ENCODE data around the gene CRYBG3.
A peak's percentile ranks its signal among the peaks of the same experiment; 100 is the strongest.

CRYBG3 gene

GRCh38 chr3:97974996-97975395 lies 153.2 kb downstream of the CRYBG3 start:
- no peak for DNase-seq

DNA sequence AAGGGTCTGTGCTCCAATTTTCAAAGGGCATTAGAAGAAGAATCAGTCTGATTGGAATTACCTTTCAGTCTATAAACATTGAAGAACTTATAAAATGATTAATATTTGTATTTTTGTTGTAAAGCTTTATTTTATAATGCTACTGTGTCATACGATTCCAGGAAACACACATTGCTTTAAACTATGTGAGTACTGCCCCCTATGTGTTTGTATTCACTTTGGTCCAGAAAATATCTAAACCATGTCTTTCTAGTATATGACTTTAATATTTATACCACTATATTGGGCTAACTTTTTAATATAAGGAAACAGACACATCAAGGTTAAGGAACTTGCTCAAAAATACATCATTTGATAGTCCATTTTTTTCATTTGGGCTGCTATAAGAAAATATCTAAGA lies 153.7 kb downstream of the CRYBG3 start:
- DNase-seq: no peak

DNA sequence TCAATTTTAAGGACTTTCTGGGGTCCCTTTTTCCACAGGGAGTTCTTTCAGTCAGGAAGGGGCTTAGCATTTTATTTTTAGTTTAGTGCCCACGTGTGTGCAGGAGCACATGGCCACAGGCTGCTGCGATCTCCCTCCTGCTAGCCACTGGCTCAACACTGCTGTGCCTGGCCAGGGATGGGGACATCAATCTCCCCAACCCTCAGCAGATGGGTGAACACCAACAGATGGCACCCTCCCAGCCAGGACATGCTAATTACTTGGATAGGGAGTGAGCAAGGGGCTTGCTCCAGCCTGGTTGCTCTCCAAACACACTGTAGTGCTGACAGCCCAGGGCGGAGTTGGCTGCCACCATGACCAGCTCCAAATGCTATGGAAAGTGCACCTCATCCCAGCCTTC lies 157.8 kb downstream of the CRYBG3 start:
- DNase-seq: peak in 1 of 14 donors; percentile 13

- DNase-seq: no peak
Measured at GRCh38 chr3:97981886-97982285, 160.1 kb downstream of the CRYBG3 start.

GRCh38 chr3:97983933-97984491 lies 162.2 kb downstream of the CRYBG3 start:
- DNase-seq: no peak

GRCh38 chr3:97987306-97987705 lies 165.5 kb downstream of the CRYBG3 start:
- DNase-seq: no peak

DNA sequence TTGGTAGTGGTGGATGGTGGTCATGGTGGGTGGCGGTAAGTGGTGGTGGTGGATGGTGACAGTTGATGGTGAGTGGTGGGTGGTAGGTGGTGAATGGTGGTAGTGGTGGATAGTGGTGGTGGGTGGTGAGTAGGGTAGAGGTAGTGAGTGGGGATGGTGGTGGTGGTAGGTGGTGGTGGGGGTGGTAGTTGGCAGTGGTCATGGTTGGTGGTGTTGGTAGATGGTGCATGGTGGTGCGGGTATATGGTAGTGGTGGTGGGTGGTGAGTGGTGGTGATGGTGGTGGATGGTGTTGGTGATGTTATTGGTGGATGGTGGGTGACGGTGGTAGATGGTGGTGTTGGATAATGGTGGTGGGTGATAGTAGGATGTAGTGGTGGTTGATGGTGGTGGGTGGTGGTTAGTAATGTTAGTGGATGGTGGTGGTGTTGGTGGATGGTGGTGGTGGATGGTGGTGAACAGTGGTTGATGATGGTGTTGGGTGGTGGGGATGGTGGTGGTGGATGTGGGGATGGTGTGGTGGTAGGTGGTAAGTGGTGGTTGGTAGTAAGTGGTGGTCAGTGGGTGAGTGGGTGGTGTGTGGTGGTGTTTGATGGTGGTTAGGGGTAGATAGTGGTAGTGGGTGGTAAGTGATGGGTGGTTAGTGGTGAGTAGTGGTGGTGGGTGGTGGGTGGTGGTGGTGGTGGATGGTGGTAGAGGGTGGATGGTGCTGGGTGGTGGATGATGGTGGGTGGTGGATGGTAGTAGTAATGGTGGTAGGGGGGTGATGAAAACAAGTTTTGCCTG lies 167.2 kb downstream of the CRYBG3 start:
- no peak for DNase-seq

GRCh38 chr3:97990624-97991292 lies 168.9 kb downstream of the CRYBG3 start:
- DNase-seq: no peak

- no peak for DNase-seq
Measured at GRCh38 chr3:97991293-97991682, 169.5 kb downstream of the CRYBG3 start.

- no peak for DNase-seq
Measured at GRCh38 chr3:97992547-97993173, 170.8 kb downstream of the CRYBG3 start.

GRCh38 chr3:97993526-97993925 lies 171.7 kb downstream of the CRYBG3 start:
- DNase-seq: no peak

- no peak for DNase-seq
Measured at GRCh38 chr3:97994328-97994945, 172.6 kb downstream of the CRYBG3 start.
